ENCODE measurements around the gene SRCIN1.

SRCIN1 gene

DNA sequence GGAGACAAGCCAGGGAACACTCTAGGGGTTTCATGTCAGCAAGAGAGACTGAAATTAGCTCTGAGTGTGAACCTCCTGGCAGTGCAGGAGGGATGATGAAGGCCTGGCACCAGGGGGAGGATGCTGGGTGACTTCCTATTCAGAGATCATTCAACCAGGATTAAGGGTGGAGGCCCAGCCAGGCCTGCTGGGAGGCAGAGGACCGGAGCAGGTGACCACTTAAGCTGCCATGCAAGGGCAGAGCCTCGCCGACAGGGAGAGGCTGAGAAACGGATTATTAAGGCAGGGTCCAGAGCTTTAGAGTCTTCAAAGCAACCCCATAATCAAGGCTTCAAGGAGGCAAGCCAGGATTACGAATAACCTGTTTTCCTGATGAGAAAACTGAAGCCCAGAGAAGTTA lies 10.6 kb upstream of the SRCIN1 start:
- DNase-seq (ENCODE audit: low spot score): no peak

GRCh38 chr17:38613981-38614779 lies 8.4 kb upstream of the SRCIN1 start:
- DNase-seq (ENCODE audit: low spot score): no peak

GRCh38 chr17:38613525-38613980 lies 7.8 kb upstream of the SRCIN1 start:
- DNase-seq (ENCODE audit: low spot score): no peak

DNA sequence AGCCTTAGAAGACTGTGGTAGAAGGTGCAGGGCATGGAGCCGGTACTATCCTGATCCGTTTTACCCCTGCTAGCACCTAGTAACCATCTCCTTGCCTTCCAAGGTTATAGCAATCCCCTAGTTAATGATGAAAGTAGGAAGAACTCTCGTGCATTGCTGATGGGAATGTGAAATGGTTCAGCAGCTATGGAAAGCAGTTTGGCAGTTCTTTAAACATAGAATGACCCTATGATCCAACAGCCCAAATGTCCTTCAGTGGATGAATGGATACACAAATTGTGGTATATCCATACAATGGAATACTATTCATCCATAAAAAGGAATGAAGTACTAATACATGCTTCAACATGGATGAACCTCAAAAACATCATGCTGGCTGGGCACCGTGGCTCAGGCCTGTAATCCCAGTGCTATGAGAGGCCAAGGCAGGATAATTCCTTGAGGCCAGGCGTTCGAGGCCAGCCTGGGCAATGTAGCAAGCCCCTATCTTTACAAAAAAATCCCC lies 6.2 kb upstream of the SRCIN1 start:
- DNase-seq (ENCODE audit: low spot score): no peak

DNA sequence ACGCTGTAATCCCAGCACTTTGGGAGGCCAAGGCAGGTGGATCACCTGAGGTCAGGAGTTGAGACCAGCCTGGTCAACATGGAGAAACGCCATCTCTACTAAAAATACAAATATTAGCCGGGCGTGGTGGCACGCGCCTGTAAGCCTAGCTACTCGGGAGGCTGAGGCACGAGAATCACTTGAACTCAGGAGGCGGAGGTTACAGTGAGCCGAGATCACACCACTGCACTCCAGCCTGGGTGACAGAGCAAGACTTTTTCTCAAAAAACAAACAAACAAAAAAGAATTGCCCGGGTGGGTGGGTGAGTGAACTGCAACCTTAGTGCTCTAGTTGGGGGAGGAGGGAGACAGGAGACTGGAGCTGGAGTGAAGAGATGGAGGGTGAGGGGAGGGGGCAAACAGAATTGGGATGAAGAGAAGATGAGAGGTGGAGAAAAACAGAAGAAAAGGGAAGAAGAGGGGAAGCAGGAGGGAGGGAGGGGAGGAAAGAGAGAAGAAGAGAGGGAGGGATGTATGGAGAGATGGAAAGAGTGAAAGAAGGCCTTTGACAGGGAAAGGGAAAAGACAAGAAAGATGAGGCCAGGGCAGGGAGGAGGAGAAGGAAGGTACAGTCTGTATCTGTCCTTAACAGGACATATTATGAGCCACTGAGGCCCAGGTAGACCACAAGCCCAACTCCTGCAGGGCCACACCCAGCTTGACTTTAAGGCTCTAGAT lies 5.5 kb upstream of the SRCIN1 start:
- DNase-seq (ENCODE audit: low spot score): no peak

DNA sequence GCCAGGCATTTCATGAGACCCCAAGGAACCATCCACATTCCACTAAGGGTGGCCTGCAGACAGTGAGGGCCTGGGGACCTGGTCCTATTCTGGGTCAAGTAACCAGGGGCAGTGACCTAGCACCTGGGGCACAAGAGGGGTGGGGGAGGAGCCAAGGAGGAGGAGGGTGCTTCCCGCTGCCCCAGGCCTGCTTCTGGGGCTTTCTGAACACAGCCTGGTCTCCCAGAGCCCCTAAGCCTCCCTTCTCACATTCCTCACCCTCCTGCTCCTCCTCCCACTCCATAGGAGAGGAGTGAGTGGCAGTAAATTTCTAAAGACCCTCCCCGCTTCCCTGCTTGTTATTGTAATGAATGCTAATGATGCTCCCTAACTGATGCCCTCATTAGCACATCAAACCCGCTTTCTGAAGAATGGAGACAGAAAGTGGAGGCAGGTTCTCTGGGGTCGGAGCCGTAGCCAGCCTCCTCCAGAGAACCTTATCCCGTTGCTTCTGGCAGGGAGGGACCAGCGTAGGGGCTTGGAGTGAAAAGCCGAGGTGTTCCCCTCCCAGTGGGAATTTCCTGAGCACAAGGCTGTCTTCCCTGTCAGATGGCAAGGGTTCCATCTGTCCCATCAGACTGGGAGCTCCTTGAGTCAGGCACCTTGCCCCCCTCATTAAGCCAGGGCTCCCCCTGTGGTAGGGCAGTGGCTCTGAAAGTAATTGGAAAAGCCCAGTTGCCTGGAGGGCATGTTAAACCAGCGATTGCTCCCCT lies 3.7 kb upstream of the SRCIN1 start:
- no peak for DNase-seq (ENCODE audit: low spot score)

GRCh38 chr17:38608648-38609047 lies 2.9 kb upstream of the SRCIN1 start:
- DNase-seq (ENCODE audit: low spot score): peak; percentile 48

DNA sequence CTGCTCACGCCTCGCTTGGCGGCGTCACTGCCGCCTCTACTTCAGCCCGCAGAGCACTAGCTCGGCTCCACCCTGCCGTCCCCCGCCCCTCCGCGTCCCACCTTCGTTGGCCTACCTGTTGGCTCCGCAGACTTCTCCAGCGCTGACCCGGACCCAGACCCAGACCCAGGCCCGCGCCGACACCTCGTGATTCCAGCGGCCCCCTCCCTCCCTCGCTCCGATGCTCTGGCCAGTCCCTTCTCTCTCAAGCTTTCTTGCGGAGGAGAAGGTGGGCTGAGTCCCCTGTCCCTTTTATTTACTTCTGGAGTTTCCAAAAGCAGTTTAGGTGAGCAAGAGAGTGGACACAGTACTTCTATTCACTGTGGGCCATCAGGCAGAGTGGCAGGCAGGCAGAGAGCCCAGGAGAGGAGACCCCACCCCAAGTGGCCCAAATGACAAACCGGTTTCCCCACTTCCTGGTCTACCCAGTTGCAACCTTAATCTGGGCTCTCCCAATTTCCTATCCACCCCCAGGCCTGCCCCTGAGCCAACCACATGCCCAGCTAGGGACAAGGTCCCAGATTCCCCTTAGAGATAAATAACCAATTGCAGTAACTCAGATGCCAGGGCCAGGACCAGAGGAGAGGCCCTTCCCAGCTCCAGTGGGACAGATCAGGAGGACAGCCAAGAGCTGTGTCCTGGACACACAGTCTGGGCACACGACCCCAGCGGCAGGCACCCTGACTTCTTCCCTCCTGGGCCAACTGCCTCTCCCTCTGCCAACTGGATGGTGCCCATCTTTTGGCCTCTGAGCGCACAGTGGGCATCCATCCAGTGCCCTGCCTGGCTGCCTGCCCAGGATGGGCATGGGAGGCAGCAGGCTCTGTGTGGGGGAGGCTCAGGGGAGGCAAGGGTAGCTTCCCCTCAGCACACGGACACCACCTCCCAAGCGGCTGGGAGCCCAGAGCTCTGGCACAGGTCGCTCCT lies 1.2 kb upstream of the SRCIN1 start:
- DNase-seq (ENCODE audit: low spot score): peak; percentile 86

GRCh38 chr17:38605411-38605840 lies 326 bp downstream of the SRCIN1 start:
- DNase-seq (ENCODE audit: low spot score): peak; percentile 46

- DNase-seq (ENCODE audit: low spot score): peak; percentile 72
Observed at GRCh38 chr17:38604479-38605403, 1.0 kb downstream of the SRCIN1 start.

DNA sequence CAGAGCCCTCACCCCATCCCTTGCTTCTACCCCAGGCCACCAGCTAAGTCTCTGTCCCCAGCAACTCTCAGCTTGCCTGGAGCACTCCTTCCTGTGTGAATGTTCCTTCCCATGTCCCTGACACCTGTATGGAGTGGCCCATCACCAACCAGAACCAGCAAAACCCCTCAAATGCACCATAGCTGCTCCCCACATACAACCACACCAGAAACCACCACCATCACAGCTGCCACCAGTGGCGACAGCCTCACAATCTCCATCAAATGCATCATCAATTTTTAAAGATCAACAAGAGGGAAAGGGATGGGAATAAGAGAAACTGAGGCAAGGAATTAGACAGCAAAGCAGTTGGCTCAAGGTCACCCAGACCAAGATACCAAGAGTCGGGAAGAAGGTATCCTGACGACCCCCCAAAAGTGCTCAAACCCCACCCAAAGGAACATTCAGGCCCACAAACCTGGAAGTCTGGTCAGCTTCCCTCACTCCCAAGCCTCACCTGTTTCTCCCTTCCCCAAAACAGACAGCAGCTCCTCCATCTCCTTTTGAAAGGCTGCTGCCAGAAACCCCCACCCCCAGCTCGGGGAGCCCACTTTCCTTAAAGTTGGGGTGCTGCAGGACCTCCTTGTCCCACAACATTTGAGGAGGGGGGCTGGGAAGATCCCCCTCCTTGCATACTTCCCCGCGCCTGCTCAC lies 1.8 kb downstream of the SRCIN1 start:
- peak; percentile 27 for DNase-seq (ENCODE audit: low spot score)

DNA sequence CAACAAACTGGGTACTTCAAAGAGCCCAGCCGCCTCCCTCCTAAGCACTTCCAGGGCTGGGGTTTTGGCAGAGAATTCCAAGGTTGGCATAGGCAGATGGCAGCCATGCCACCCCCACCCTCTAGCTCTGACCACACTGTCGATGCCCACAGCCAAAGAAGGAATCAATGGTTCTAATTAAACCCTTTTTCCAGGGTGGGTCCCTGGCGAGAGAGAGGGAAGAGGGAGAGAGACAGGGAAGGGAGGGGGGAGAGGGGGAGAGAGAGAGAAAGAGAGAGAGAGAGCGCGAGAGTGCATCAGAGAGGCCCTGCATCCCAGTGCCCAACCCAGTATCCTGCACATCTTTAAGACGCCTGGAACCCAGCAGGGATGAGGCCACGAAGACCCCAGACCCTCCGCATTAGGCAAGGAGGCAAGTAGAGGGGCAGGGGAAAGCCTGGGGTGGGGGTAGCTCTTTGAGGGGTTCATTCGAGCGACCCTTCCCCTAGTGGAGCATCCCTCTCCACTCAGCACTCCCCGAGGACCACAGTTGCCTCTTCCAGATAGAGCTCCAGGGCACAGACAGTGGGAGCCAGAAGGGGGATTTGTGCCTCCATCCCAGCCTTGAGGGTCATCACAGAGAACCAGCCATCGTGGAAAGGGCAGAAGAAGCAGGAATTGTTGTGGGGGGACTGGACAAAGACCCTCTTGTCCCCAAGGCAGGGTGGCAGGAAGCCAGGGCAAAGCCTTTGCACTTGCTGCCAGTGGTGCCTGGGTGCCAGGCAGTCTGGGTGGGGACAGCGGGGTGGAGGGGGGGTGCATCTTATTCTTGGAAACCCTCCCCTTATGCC lies 2.6 kb downstream of the SRCIN1 start:
- peak; percentile 36 for DNase-seq (ENCODE audit: low spot score)

DNA sequence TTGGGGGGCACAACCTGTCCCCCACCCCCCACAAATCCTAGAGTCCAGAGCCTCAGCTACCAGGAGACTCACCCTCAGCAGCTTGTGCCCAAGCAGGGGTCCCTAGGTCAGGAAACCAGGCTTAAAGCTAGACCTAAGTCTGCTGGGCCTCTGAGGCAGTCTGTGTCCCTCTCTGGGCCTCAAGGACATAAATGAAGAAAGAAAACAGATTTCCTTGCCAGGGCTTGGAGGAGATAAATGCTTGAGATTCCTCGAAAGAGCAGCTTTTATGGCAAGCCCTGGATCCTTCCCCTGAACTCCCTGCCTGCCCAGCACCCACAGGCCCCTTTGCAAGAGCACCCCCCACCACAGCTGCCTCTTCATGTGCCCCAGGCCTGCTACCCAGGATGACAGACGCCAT lies 3.3 kb downstream of the SRCIN1 start:
- peak; percentile 15 for DNase-seq (ENCODE audit: low spot score)

GRCh38 chr17:38601539-38602351 lies 4.0 kb downstream of the SRCIN1 start:
- DNase-seq (ENCODE audit: low spot score): peak; percentile 69

- DNase-seq (ENCODE audit: low spot score): peak; percentile 40
Observed at GRCh38 chr17:38600906-38601305, 4.8 kb downstream of the SRCIN1 start.

DNA sequence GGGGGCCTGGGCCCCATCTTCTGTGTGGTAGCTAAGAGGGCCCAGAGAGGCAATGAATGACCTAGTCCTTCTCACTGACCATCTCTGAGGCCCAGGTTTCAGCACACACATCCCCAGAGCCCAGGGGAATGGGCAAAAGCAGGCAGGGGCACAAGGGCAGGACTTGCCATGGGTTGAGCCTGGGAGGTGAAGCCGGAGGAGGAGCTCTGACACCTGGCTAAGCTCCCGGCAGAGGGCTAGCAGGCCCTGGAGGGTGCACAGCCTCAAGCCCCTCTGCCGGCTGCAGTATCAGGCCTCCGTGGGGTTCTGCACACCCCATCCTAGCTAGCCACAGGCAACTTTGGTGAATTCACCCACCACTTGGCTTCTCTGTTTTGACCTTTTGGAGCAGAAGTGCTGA lies 5.3 kb downstream of the SRCIN1 start:
- DNase-seq (ENCODE audit: low spot score): peak; percentile 30

DNA sequence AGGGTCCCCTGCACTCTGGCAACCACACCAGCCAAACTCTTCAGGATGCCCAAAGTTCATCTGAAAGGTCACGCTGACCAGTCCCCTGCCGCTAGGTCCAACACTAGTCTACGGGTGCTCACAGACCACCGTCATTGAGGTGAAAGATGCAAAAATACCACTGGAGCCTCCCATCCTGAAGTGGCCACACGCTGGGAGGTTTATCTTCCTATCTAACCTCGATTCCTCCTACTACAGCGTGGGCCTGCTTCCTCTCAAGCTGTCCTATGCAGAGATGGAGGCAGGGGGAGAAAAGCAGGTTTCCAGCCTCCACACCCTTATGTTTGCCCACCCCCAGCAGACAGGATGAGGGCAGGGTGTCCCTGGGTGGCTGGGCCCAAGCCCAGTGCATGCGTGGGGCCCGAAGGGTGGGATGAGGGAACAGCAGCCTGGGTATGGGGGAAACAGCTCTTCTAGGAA lies 6.3 kb downstream of the SRCIN1 start:
- no peak for DNase-seq (ENCODE audit: low spot score)

- no peak for DNase-seq (ENCODE audit: low spot score)
Observed at GRCh38 chr17:38598995-38599394, 6.8 kb downstream of the SRCIN1 start.

Data from cerebellar cortex (tissue), 1 donor.